B cell (primary cell): ENCODE results near the gene FAM120AOS.

Source experiments
- EZH2 ChIP-seq: IDR thresholded peaks from 2 replicates; pipeline ENCODE4 v1.6.1; 2012; ENCODE audit warnings: borderline replicate concordance, low read depth, mild to moderate bottlenecking, moderate library complexity, low read length; ENCODE audit not compliant: insufficient read depth, poor library complexity, severe bottlenecking
- TF ChIP-seq, protein P1 (sequence below): fragments of 200-600 bp; IDR thresholded peaks from one replicate; pipeline ENCODE4 v1.8.0; 2022; ENCODE audit warnings: antibody characterized with exemption, mild to moderate bottlenecking

DNA sequence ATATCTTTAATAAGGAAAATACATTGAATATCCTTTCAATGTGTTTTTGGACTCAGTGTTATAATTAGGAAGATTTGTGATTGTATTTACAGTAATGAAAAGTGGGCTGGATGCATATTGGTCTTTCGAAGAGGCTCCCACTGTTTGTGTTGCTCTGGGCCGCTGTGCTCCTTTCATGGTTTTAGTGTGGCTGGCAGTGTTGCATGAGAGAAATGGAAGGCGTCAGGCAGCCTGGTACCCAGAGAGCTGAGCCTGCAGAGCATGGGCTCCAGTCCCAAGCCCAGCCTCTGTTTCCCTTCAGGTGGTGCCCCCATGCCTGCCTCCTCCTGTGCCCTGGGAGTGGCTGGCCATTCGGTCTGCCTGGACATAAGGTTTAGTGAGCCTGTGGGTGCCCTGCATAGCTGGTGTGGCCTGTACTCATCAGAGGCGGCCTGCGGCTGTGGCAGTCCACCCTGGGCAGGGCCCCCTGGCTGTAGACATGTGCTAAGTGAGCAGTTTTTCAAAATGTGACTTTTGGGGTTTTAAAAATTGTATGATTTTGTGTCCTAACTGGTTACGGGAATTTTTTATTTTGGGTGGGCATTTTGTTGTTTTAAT is 27.4 kb upstream of the FAM120AOS start:
- TF ChIP-seq EZH2 = no peak
- TF ChIP-seq, protein P1, sequence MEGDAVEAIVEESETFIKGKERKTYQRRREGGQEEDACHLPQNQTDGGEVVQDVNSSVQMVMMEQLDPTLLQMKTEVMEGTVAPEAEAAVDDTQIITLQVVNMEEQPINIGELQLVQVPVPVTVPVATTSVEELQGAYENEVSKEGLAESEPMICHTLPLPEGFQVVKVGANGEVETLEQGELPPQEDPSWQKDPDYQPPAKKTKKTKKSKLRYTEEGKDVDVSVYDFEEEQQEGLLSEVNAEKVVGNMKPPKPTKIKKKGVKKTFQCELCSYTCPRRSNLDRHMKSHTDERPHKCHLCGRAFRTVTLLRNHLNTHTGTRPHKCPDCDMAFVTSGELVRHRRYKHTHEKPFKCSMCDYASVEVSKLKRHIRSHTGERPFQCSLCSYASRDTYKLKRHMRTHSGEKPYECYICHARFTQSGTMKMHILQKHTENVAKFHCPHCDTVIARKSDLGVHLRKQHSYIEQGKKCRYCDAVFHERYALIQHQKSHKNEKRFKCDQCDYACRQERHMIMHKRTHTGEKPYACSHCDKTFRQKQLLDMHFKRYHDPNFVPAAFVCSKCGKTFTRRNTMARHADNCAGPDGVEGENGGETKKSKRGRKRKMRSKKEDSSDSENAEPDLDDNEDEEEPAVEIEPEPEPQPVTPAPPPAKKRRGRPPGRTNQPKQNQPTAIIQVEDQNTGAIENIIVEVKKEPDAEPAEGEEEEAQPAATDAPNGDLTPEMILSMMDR = no peak
